K562 (cell line): ENCODE data around the gene GEMIN5. TPM values are rescaled to one million over a fixed set of nuclear protein-coding genes. Genes with fewer than 3 reads are reported as not detected.

Experiments
- ASH1L ChIP-seq: fragments of 450-650 bp; IDR thresholded peaks from 2 replicates; pipeline ENCODE4 v1.6.1; 2018; ENCODE audit warnings: borderline replicate concordance, mild to moderate bottlenecking, low read depth; ENCODE audit not compliant: partially characterized antibody
- CTBP1 ChIP-seq: fragments of 450-650 bp; IDR thresholded peaks from 2 replicates; pipeline ENCODE4 v1.6.1; 2016; ENCODE audit warnings: borderline replicate concordance
- EP400 ChIP-seq: fragments of 450-650 bp; IDR thresholded peaks from 2 replicates; pipeline ENCODE4 v1.6.1; 2017; ENCODE audit warnings: antibody characterized with exemption, mild to moderate bottlenecking, moderate library complexity
- FOXM1 ChIP-seq, 2 experiments: fragments of 450-650 bp in 1 of 2; sonication (generic) in 1 of 2; formaldehyde crosslinking in 1 of 2; IDR thresholded peaks; 2 replicates each; pipeline versions ENCODE4 v1.6.1 to v1.9.0; 2017 to 2022; ENCODE audit warnings: low read depth in 2 of 2, mild to moderate bottlenecking in 2 of 2, missing genetic modification reagents in 1 of 2, moderate library complexity in 1 of 2
- L3MBTL2 ChIP-seq: fragments of 450-650 bp; IDR thresholded peaks from 2 replicates; pipeline ENCODE4 v1.6.1; 2016; ENCODE audit warnings: mild to moderate bottlenecking, moderate library complexity
- LEF1 ChIP-seq: fragments of 450-650 bp; IDR thresholded peaks from 2 replicates; pipeline ENCODE4 v1.6.1; 2016; ENCODE audit warnings: mild to moderate bottlenecking
- MCM3 ChIP-seq: fragments of 450-650 bp; IDR thresholded peaks from 2 replicates; pipeline ENCODE4 v1.6.1; 2016
- MCM5 ChIP-seq: fragments of 450-650 bp; IDR thresholded peaks from 2 replicates; pipeline ENCODE4 v1.6.1; 2016; ENCODE audit warnings: low read depth
- MEIS2 ChIP-seq: fragments of 450-650 bp; IDR thresholded peaks from 2 replicates; pipeline ENCODE4 v1.6.1; 2014; ENCODE audit warnings: mild to moderate bottlenecking; ENCODE audit not compliant: partially characterized antibody
- MLLT1 ChIP-seq, 2 experiments: fragments of 450-650 bp; IDR thresholded peaks; 2 replicates each; pipeline ENCODE4 v1.6.1; 2016
- NBN ChIP-seq: fragments of 450-650 bp; IDR thresholded peaks from 2 replicates; pipeline ENCODE4 v1.6.1; 2016; ENCODE audit warnings: low read depth, mild to moderate bottlenecking
- PBX2 ChIP-seq, 2 experiments: IDR thresholded peaks in 1 of 2; conservative IDR thresholded peaks in 1 of 2; 2 replicates each; pipeline ENCODE4 v1.6.1; 2016; ENCODE audit warnings: low read depth in 2 of 2, mild to moderate bottlenecking in 1 of 2, missing compliant biosample characterization in 1 of 2, missing genetic modification characterization in 1 of 2, moderate library complexity in 1 of 2
- RHOXF2B ChIP-seq: fragments of 250-450 bp; sonication (Bioruptor Pico); conservative IDR thresholded peaks from 2 replicates; pipeline ENCODE4 v1.5.1; 2021
- SETDB1 ChIP-seq: IDR thresholded peaks from one replicate; pipeline ENCODE4 v1.6.1; 2012; ENCODE audit warnings: low read length, control low read depth, inconsistent platforms
- SMC3 ChIP-seq: conservative IDR thresholded peaks from 2 replicates; pipeline ENCODE4 v1.6.1; 2011; ENCODE audit warnings: low read depth, low read length, improper control_type of control experiment; ENCODE audit not compliant: insufficient read depth
- TAL1 ChIP-seq: fragments of 450-650 bp; IDR thresholded peaks from 2 replicates; pipeline ENCODE4 v1.6.1; 2016; ENCODE audit warnings: mild to moderate bottlenecking
- TRIM25 ChIP-seq: fragments of 450-650 bp; IDR thresholded peaks from 2 replicates; pipeline ENCODE4 v1.7.0; 2016; ENCODE audit warnings: borderline replicate concordance
- TRIM28 ChIP-seq: fragments of 450-650 bp; IDR thresholded peaks from 2 replicates; pipeline ENCODE4 v1.6.1; 2017
- ZNF253 ChIP-seq: fragments of 250-450 bp; sonication (Bioruptor Pico); conservative IDR thresholded peaks from 2 replicates; pipeline ENCODE4 v1.6.1; 2021; ENCODE audit warnings: mild to moderate bottlenecking
- ZNF316 ChIP-seq: fragments of 450-650 bp; IDR thresholded peaks from 2 replicates; pipeline ENCODE4 v1.6.1; 2016
- ZNF76 ChIP-seq: fragments of 250-450 bp; sonication (Bioruptor Pico); IDR thresholded peaks from 2 replicates; pipeline ENCODE4 v1.4.0; 2020; ENCODE audit warnings: mild to moderate bottlenecking, moderate library complexity, borderline replicate concordance
- polyA plus RNA-seq, 8 experiments: library from polyadenylated mRNA; depleted of rRNA in 4 of 8; stranded (reverse) in 5 of 8; unstranded in 3 of 8; fragments of >200 nt; fragmentation: Nextera tagmentation in 2 of 8; fragmentation: Illumina TruSeq in 1 of 8; extraction: Ambion mirVana in 2 of 8; extraction: Trizol in 1 of 8; gene quantifications; 2 replicates each; pipeline versions ENCODE4 v1.2.1 to v1.2.3, GENCODE V29; 2011 to 2014; ENCODE audit warnings: inconsistent platforms in 1 of 8, missing spikeins in 1 of 8
- total RNA-seq, 7 experiments: library from RNA; depleted of rRNA in 6 of 7; stranded (reverse); fragments of >200 nt in 6 of 7; fragmentation: Illumina TruSeq in 2 of 7; extraction: Trizol in 2 of 7; gene quantifications; 2 replicates each; pipeline versions ENCODE4 v1.2.1 to v1.2.3, GENCODE V29; 2011 to 2021; ENCODE audit warnings: low replicate concordance in 1 of 7
- TF ChIP-seq, protein P1 (sequence below): fragments of 250-450 bp; sonication (Bioruptor Pico); IDR thresholded peaks from 2 replicates; pipeline ENCODE4 v1.8.0; 2022; ENCODE audit warnings: moderate library complexity, mild to moderate bottlenecking, inconsistent platforms

The GEMIN5 gene
- total and polyA plus RNA-seq, 9 of the 15 experiments (the other 6 are each of a cell fraction or from before 2014, with no cell fraction given): 10.3 to 48.2 (median 34.7) TPM

DNA sequence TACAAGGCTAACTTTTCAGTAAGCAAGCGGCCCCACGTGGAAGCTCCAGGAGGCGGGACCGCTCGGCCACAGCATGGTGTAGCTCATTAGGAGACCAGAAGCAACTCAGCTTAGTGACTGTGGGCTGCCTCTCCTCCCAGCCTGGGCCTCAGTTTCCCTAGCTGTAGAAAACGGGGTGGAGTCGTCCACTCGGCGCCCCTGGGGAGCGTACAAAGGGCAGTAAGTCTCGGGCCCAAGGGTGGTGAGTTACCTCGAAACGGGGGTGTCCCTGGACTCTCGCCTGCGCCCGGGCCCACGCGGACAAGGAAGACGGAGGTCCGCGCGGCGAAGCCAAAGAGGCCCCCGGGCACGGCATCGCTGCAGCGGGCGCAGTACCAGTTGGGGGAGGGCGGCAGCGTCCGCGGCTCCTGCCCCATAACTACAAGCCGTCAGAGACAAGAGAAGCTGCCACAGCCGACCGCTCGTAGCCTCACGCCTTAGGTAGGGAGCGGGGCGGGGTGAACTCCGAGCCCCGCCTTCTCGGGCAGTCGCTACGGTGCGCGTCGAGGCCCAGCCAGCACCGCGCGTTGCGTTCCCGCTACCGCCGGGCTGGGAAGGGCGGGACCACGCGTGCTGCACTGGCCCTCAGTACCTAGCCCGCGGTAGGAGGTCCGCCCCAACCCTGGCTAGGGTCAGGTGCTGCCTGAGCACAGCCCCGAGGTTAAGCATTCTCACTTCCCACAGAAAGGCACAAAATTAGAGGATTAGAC lies at the start of gene GEMIN5 (continued):
- TF ChIP-seq MCM5 (no peak), TAL1 (no peak), ZNF76 (CRISPR knock-in tag) (no peak), CTBP1 (peak; percentile 64), ZNF253 (CRISPR knock-in tag) (no peak), ASH1L (no peak), RHOXF2B (CRISPR knock-in tag) (no peak), MCM3 (no peak), MLLT1 (IDR thresholded peaks at IDR 0.05) (no peak), L3MBTL2 (peak; percentile 88), ZNF316 (no peak), PBX2 (CRISPR knock-in tag; IDR thresholded peaks at IDR 0.05; ENCODE audit: low read depth) (no peak), PBX2 (tag; conservative IDR thresholded peaks at IDR 0.05; ENCODE audit: low read depth) (no peak), LEF1 (no peak), TRIM28 (no peak), MEIS2 (no peak), EP400 (peak; percentile 69; the same call in 1 of the 2 replicates), NBN (0 out of 2 replicates have a peak, but pooled peaks have one; percentile 22), SMC3 (no peak), FOXM1 (IDR thresholded peaks at IDR 0.05; ENCODE audit: low read depth) (no peak), FOXM1 (CRISPR knock-in tag; IDR thresholded peaks at IDR 0.05; ENCODE audit: low read depth) (0 out of 2 replicates have a peak, but pooled peaks have one; percentile 18), SETDB1 (no peak), TRIM25 (no peak)
- TF ChIP-seq, protein P1, sequence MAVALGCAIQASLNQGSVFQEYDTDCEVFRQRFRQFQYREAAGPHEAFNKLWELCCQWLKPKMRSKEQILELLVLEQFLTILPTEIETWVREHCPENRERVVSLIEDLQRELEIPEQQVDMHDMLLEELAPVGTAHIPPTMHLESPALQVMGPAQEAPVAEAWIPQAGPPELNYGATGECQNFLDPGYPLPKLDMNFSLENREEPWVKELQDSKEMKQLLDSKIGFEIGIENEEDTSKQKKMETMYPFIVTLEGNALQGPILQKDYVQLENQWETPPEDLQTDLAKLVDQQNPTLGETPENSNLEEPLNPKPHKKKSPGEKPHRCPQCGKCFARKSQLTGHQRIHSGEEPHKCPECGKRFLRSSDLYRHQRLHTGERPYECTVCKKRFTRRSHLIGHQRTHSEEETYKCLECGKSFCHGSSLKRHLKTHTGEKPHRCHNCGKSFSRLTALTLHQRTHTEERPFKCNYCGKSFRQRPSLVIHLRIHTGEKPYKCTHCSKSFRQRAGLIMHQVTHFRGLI (CRISPR knock-in tag): no peak
